Panc1 (cell line): ENCODE results near the gene CES3. TPM values are rescaled to one million over a fixed set of nuclear protein-coding genes. Genes with fewer than 3 reads are reported as not detected.

Experiments used
- ATAC-seq: fragments of 200-7000 bp; cut with Tn5 transposase; 2 replicates; pipeline ENCODE4 v1.9.1; 2020; ENCODE audit warnings: mild to moderate bottlenecking, moderate library complexity
- BruUV-seq: library from RNA; stranded (reverse); fragments of 400-500 nt; replicated peaks from 2 replicates; lab custom pipeline; 2021; lab: Mats Ljungman, UMichigan
- CTCF ChIA-PET: fragments of 300-600 bp; sonication (Branson Sonifier 250); formaldehyde crosslinking; loops from one replicate; lab custom pipeline; 2022; ENCODE audit warnings: antibody characterized with exemption; lab: Charles Lee
- POLR2A ChIA-PET: fragments of 300-600 bp; sonication (Branson Sonifier 250); formaldehyde crosslinking; loops from one replicate; lab custom pipeline; 2022; ENCODE audit warnings: antibody characterized with exemption; lab: Charles Lee
- DNase-seq: peaks from one replicate; pipeline ENCODE4 v3.0.0-alpha.2; 2010; ENCODE audit warnings: low read depth, low spot score
- H3K27ac ChIP-seq: 2 replicates; pipeline ENCODE4 v1.5.1; 2011; ENCODE audit warnings: mild to moderate bottlenecking, low read length, inconsistent platforms
- H3K27me3 ChIP-seq: fragments of 200-500 bp; sonication (Bioruptor generic); 2 replicates; pipeline ENCODE4 v1.6.0; 2014; ENCODE audit warnings: low read length, inconsistent platforms; ENCODE audit not compliant: control insufficient read depth, insufficient read depth
- H3K36me3 ChIP-seq: fragments of 200-500 bp; sonication (Bioruptor generic); 2 replicates; pipeline ENCODE4 v1.5.1; 2014; ENCODE audit warnings: inconsistent platforms, mild to moderate bottlenecking, low read length, moderate library complexity; ENCODE audit not compliant: control insufficient read depth, insufficient read depth
- H3K4me1 ChIP-seq: 2 replicates; pipeline ENCODE4 v1.5.1; 2011; ENCODE audit warnings: inconsistent platforms, mild to moderate bottlenecking, low read length, moderate library complexity; ENCODE audit not compliant: control insufficient read depth, insufficient read depth
- H3K4me3 ChIP-seq, 2 experiments: 2 replicates each; pipeline ENCODE4 v1.5.1; 2011 to 2012; ENCODE audit warnings: low read depth in 2 of 2, low read length in 2 of 2, mild to moderate bottlenecking in 2 of 2, inconsistent platforms in 1 of 2, moderate library complexity in 1 of 2
- H3K9me3 ChIP-seq: fragments of 200-500 bp; sonication (Bioruptor generic); 2 replicates; pipeline ENCODE4 v1.5.1; 2014; ENCODE audit warnings: low read depth, mild to moderate bottlenecking, inconsistent platforms, low read length, moderate library complexity; ENCODE audit not compliant: control insufficient read depth, insufficient read depth
- POLR2AphosphoS5 ChIP-seq: IDR thresholded peaks from 2 replicates; pipeline ENCODE4 v1.6.1; 2012; ENCODE audit warnings: mild to moderate bottlenecking, low read depth, low read length, moderate library complexity
- SIN3A ChIP-seq: IDR thresholded peaks from 2 replicates; pipeline ENCODE4 v1.6.1; 2012; ENCODE audit warnings: low read depth, mild to moderate bottlenecking, low read length, moderate library complexity, borderline replicate concordance; ENCODE audit not compliant: insufficient read depth
- TCF7L2 ChIP-seq: IDR thresholded peaks from 2 replicates; pipeline ENCODE4 v1.6.1; 2011; ENCODE audit warnings: mild to moderate bottlenecking, low read depth, low read length, inconsistent platforms
- in situ Hi-C: cut with HindIII; loops from 2 replicates; pipeline ENCODE4 v1.10.0; 2016; ENCODE audit warnings: low sequenced_read_pairs, low pct_unique_long_range_greater_than_20kb
- intact Hi-C: fragments of 100-400 bp; cut with micrococcal nuclease; formaldehyde crosslinking; loops from one replicate; pipeline ENCODE4 v1.10.0; 2022; ENCODE audit not compliant: unreplicated experiment
- total RNA-seq: library from RNA; stranded (reverse); gene quantifications from one replicate; pipeline ENCODE4 v1.2.1, GENCODE V29; 2021; ENCODE audit not compliant: unreplicated experiment
- TF ChIP-seq, protein P1 (sequence below), 2 experiments: IDR thresholded peaks; 2 replicates each; pipeline ENCODE4 v1.6.1; 2011 to 2012; ENCODE audit warnings: low read depth in 2 of 2, control low read depth in 1 of 2, low read length in 1 of 2, mild to moderate bottlenecking in 1 of 2, moderate library complexity in 1 of 2; ENCODE audit not compliant: insufficient read depth in 1 of 2
- TF ChIP-seq, protein P2 (sequence below): fragments of 450-650 bp; IDR thresholded peaks from 2 replicates; pipeline ENCODE4 v1.5.1; 2017; ENCODE audit warnings: mild to moderate bottlenecking

CES3 gene
- total RNA-seq, 1 experiment from 2014 or later, result not detected

DNA sequence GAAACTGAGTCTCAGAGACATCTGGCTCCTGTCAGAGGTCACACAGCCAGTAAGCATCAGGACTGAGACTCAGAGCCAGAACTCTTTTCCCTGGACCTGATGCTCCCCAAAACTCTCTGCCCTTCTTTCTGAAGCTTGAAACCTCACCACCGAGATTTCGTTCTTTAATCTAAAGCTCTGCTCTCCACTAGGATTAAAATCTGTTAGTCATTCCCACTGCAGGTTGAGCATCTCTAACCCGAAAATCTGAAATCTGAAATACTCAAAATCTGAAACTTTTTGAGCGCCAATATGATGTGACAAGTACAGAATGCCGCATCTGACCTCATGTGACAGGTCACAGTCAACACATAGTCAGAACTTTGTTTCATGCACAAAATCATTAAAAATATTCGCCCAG, 44.5 kb upstream of the CES3 start:
- H3K4me1 ChIP-seq, result no peaks in the 10 kb centered on the region
- in situ Hi-C loops, result no loop called here
- POLR2A ChIA-PET, result no interaction called here
- BruUV-seq, result no TSS peak
- intact Hi-C loops, result no loop called here
- DNase-seq (no peak), ATAC-seq (no peak)
- CTCF ChIA-PET, result no interaction called here
- no peak overlapping the region for H3K4me3 ChIP-seq
- TF ChIP-seq, protein P1, sequence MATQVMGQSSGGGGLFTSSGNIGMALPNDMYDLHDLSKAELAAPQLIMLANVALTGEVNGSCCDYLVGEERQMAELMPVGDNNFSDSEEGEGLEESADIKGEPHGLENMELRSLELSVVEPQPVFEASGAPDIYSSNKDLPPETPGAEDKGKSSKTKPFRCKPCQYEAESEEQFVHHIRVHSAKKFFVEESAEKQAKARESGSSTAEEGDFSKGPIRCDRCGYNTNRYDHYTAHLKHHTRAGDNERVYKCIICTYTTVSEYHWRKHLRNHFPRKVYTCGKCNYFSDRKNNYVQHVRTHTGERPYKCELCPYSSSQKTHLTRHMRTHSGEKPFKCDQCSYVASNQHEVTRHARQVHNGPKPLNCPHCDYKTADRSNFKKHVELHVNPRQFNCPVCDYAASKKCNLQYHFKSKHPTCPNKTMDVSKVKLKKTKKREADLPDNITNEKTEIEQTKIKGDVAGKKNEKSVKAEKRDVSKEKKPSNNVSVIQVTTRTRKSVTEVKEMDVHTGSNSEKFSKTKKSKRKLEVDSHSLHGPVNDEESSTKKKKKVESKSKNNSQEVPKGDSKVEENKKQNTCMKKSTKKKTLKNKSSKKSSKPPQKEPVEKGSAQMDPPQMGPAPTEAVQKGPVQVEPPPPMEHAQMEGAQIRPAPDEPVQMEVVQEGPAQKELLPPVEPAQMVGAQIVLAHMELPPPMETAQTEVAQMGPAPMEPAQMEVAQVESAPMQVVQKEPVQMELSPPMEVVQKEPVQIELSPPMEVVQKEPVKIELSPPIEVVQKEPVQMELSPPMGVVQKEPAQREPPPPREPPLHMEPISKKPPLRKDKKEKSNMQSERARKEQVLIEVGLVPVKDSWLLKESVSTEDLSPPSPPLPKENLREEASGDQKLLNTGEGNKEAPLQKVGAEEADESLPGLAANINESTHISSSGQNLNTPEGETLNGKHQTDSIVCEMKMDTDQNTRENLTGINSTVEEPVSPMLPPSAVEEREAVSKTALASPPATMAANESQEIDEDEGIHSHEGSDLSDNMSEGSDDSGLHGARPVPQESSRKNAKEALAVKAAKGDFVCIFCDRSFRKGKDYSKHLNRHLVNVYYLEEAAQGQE (IDR thresholded peaks at IDR 0.05; ENCODE audit: insufficient read depth in 1 of 2, low read depth in 2 of 2, low read length in 1 of 2), result no peak
- no peak for TF ChIP-seq TCF7L2
- no peak for TF ChIP-seq SIN3A
- TF ChIP-seq, protein P2, sequence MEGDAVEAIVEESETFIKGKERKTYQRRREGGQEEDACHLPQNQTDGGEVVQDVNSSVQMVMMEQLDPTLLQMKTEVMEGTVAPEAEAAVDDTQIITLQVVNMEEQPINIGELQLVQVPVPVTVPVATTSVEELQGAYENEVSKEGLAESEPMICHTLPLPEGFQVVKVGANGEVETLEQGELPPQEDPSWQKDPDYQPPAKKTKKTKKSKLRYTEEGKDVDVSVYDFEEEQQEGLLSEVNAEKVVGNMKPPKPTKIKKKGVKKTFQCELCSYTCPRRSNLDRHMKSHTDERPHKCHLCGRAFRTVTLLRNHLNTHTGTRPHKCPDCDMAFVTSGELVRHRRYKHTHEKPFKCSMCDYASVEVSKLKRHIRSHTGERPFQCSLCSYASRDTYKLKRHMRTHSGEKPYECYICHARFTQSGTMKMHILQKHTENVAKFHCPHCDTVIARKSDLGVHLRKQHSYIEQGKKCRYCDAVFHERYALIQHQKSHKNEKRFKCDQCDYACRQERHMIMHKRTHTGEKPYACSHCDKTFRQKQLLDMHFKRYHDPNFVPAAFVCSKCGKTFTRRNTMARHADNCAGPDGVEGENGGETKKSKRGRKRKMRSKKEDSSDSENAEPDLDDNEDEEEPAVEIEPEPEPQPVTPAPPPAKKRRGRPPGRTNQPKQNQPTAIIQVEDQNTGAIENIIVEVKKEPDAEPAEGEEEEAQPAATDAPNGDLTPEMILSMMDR, result no peak
- TF ChIP-seq POLR2AphosphoS5, result no peak
- no peak overlapping the region for H3K27ac ChIP-seq
- H3K36me3 ChIP-seq, result no peaks in the 10 kb centered on the region
- no peaks in the 10 kb centered on the region for H3K9me3 ChIP-seq
- H3K27me3 ChIP-seq, result no peaks in the 10 kb centered on the region

DNA sequence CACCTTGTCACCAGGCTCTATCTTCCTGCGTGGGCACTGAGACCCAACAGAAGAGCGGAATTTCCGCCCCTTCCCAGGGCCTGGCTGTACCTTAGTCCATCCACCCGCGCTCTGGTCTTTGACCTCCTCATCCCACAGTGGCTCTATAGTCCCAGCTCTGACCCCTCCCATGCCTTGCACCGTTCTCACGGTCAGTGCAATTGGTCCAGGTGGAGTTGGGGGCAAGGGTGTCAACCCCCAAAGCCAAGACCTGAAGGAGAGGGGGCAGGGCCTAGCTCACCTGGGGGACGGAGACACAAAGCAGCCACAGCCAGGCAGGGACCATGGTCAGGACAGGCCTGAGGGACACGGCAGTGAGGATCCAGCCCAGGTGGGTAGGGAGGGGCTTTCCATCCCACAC, 43.3 kb upstream of the CES3 start:
- DNase-seq (no peak), ATAC-seq (no peak)
- no peak for TF ChIP-seq SIN3A
- TF ChIP-seq, protein P2, result no peak
- no peak for TF ChIP-seq TCF7L2
- TF ChIP-seq, protein P1 (IDR thresholded peaks at IDR 0.05; ENCODE audit: insufficient read depth in 1 of 2, low read depth in 2 of 2, low read length in 1 of 2), result no peak
- TF ChIP-seq POLR2AphosphoS5, result no peak
- Histone ChIP-seq H3K4me3 (no peak overlapping the region), H3K4me1 (no peaks in the 10 kb centered on the region), H3K27me3 (no peaks in the 10 kb centered on the region), H3K9me3 (no peaks in the 10 kb centered on the region), H3K36me3 (no peaks in the 10 kb centered on the region), H3K27ac (no peak overlapping the region)
- BruUV-seq, result no TSS peak
- CTCF ChIA-PET, result no interaction called here
- in situ Hi-C loops, result no loop called here
- intact Hi-C loops, result no loop called here
- POLR2A ChIA-PET, result no interaction called here
